Measurements from ENCODE around the gene BCAS1.
A peak's percentile ranks its signal among the peaks of the same experiment; 100 is the strongest.

Gene BCAS1

GRCh38 chr20:54103067-54103761 lies 32.8 kb upstream of the BCAS1 start:
- DNase-seq (ENCODE audit: low read depth), result peak; percentile 60

DNA sequence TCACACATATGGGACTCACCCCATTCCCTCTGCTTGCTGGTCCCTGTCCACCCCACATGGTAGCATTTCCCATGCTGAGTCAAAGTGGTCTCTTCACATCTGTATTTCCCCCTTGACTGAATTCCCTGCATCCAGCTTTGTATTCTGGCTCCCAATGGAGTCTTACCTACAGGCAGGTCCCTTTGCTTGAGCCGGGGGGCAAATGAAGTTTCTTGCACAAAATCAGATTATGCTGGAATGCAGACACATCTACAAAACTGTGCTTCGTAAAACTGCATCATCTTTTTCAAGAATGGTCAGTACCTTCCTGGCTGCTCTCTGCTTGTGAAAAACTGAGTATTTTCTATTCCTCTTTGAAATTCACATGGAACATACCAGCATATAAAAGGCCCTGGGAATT lies 32.1 kb upstream of the BCAS1 start:
- DNase-seq (ENCODE audit: low read depth), result no peak

GRCh38 chr20:54100563-54100962 lies 30.2 kb upstream of the BCAS1 start:
- no peak for DNase-seq (ENCODE audit: low read depth)

DNA sequence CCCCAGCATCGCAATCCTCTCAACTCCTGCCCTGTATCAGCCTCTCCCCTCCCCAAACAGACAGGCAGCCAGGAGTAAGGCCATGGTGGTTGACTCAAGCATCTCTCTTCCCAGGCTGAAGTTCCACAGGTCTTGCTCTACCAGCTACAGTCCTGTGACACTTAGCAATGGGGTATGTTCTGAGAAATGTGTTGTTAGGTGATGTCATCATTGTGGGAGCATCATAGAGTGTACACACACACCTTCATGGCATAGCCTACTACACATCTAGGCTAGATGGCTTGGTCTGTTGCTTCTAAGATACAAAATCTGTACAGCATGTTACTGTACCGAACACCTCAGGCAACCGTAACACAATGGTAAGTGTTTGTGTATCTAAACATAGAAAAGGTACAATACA lies 29.5 kb upstream of the BCAS1 start:
- no peak for DNase-seq (ENCODE audit: low read depth)

GRCh38 chr20:54098047-54098446 lies 27.7 kb upstream of the BCAS1 start:
- no peak for DNase-seq (ENCODE audit: low read depth)

DNA sequence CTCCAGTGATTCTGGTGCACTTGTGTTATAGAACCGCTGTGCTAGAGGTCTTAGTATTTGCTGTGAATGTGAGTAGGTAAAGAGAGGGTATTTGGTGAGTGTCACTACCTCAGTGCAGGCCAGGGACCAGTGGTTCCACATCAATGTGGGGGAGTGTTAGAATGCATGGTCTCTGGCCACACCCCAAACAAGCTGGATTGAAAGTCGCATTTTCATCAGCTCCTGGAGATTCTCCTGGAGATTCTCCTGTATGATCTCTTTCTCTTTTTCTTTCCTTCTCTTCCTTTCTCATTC lies 26.8 kb upstream of the BCAS1 start:
- DNase-seq (ENCODE audit: low read depth), result no peak

- DNase-seq (ENCODE audit: low read depth), result no peak
Observed at GRCh38 chr20:54095824-54096223, 25.4 kb upstream of the BCAS1 start.

DNA sequence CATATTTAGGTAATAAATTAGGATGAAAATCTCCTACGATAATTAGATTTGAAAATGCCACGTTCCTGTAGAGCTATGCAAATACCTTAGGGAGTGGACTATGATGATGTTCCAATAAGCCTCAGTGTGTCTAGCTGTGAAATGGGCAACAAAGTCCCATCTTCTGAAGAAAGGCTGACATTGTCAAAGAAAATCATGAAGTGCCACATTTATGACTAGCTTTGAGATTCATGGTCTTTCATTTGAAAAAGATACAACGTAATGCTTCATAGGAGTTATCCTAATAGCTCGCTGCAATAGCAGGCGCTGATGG lies 23.8 kb upstream of the BCAS1 start:
- no peak for DNase-seq (ENCODE audit: low read depth)

- DNase-seq (ENCODE audit: low read depth), result no peak
Observed at GRCh38 chr20:54093423-54094267, 23.3 kb upstream of the BCAS1 start.

- DNase-seq (ENCODE audit: low read depth), result no peak
Observed at GRCh38 chr20:54092021-54092420, 21.6 kb upstream of the BCAS1 start.

DNA sequence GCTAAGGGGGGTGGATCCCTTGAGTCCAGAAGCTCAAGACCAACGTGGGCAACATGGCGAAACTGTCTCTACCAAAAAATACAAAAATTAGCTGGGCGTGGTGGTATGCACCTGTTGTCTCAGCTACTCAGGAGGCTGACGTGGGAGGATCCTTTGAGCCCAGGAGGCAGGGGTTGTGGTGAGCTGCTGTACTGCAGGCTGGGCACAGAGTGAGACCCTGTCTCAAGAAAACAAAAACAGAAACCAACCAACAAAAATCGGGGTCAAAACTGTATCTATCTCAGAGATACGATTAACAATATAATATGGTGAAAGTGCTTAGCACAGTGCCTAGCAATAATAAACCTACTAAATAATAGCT lies 20.7 kb upstream of the BCAS1 start:
- no peak for DNase-seq (ENCODE audit: low read depth)

GRCh38 chr20:54090230-54091119 lies 20.1 kb upstream of the BCAS1 start:
- DNase-seq (ENCODE audit: low read depth), result no peak

- DNase-seq (ENCODE audit: low read depth), result no peak
Observed at GRCh38 chr20:54088430-54088829, 18.0 kb upstream of the BCAS1 start.

DNA sequence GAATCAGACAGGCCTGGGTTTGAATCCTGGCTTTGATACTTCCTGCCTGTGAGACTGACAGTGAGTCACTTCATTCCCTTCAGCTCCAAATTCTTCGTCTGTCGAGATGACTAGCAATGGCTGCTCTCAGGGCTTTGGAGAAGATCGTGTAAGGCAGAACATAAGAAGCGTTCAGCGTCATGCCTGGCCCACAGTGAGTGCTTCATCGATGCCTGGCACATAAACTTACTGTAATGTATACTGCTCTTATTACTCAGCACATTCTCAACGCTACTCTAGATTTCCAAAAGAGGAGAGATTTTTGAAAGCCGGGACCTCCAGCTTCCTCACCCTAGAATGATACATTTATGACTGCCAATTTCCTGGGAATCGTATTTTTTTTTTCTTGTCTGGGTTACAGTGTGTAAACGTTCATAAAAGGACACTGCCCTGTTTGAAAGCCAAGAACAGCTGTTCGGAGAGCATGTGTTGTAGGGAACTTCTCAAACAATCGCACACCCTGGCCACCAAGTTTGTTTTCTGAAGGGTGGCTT lies 16.2 kb upstream of the BCAS1 start:
- no peak for DNase-seq (ENCODE audit: low read depth)

- DNase-seq (ENCODE audit: low read depth), result no peak
Observed at GRCh38 chr20:54085910-54086309, 15.5 kb upstream of the BCAS1 start.

GRCh38 chr20:54085425-54085824 lies 15.0 kb upstream of the BCAS1 start:
- no peak for DNase-seq (ENCODE audit: low read depth)

DNA sequence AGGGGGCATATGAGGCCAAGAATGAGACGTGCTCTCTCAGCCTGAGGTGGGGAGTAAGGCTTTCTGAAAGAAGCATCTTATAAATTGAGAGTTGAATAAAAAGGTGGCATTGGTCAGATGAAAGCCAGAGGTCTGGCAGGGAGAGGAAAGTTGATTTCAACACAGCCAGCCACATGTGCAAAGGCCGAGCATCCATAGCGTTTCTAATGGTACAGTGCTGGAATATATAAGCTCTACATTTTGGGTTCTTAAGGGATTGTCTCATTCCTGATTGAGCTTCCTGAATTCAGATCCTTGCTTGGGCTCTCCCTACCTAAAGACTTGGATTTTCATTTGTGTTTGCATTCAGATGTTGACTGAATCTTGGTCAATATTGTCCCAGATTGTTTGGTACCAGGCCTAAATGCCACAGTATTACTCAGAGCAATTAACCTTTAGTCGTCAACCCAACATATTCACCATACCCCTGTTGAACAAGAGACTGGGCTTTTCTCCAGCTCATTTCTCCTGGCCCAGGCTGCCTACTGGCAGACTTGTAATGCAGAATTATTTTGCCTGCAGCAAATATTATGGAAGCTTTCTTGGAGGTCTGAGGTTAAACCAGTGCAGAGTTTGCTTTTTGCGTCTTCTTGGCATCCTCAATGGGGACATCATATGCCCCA lies 14.5 kb upstream of the BCAS1 start:
- peak; percentile 14 for DNase-seq (ENCODE audit: low read depth)

- no peak for DNase-seq (ENCODE audit: low read depth)
Observed at GRCh38 chr20:54084193-54084592, 13.8 kb upstream of the BCAS1 start.

DNA sequence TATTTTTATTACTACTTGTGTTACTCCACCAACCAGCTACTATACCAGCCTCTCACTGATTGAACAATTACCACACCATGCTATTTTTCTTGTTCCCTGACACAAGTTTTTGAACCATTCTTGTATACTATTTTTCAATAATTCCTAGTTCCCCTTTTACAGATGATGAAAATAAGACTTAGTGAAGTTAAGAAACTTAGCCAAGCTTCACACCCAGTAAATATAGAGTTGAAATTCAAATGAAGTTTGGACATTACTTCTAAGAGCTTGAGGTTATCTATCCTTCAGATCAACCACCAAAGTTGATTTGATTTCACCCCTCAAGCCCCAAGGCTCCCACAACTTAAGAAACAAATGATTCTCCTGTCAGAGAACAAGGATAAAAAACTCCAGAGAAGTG lies 13.1 kb upstream of the BCAS1 start:
- no peak for DNase-seq (ENCODE audit: low read depth)

- no peak for DNase-seq (ENCODE audit: low read depth)
Observed at GRCh38 chr20:54082100-54082499, 11.7 kb upstream of the BCAS1 start.

GRCh38 chr20:54079652-54080051 lies 9.3 kb upstream of the BCAS1 start:
- no peak for DNase-seq (ENCODE audit: low read depth)

DNA sequence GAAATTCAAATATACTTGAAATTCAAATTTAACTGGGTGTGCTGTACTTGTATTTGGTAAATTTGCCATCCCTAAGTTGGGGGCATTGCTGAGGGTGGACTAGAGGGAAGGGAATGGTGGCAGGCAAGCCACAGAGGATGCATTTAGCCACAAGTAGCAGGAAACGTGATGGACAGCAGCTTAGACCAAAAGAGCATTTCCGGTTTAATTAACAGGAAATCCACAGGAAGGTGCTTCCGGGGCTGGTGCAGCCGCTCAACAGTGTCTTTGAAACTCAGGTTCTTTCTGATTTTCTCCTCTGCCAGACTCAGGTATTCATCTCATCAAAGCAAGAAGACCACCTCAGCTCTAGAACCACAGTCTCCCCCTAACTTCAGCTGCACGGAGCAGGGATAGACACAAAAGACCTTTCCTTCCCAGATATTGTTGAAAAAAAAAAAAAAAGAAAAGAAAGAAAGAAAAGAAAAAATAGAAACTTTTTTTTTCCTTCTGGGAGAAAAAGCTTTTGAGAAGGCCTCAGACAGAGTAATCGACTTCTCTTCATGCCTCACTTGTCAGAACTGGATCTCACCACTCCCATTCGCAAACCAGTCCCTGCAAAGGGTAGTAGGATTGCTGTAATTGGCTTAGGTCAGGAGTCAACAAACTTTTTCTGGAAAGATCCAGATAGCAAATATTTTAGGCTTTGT lies 8.0 kb upstream of the BCAS1 start:
- DNase-seq (ENCODE audit: low read depth), result no peak
